Mucosa of gallbladder (tissue), 1 donor: ENCODE results near the gene FUT4. TPM values are rescaled to one million over a fixed set of nuclear protein-coding genes. Genes with fewer than 3 reads are reported as not detected.
A peak's percentile ranks its signal among the peaks of the same experiment; 100 is the strongest.
"Not testable (repeated sequence)": the region's sequence is repeated elsewhere in the genome, so short reads cannot be mapped to it uniquely, and the experiment has no call there.

Source experiments
- DNase-seq: peaks from one replicate; pipeline ENCODE4 v3.0.0-alpha.2; 2020; ENCODE audit warnings: low spot score
- total RNA-seq: library from RNA; stranded (reverse); gene quantifications from one replicate; pipeline ENCODE4 v1.2.1, GENCODE V29; 2021
- donor health status: DM: no; HTN: no; CAD: no.

FUT4 gene
- total RNA-seq, 1 donor from 2014 or later, result 18.6 TPM

- no peak for DNase-seq
Measured at GRCh38 chr11:94533206-94533605, 10.5 kb upstream of the FUT4 start.

- DNase-seq, result no peak
Measured at GRCh38 chr11:94533696-94534630, 9.8 kb upstream of the FUT4 start.

GRCh38 chr11:94536386-94536785, 7.3 kb upstream of the FUT4 start:
- no peak for DNase-seq

GRCh38 chr11:94537031-94537600, 6.6 kb upstream of the FUT4 start:
- DNase-seq, result no peak

- peak; percentile 44 for DNase-seq
Measured at GRCh38 chr11:94539420-94539819, 4.3 kb upstream of the FUT4 start.

DNA sequence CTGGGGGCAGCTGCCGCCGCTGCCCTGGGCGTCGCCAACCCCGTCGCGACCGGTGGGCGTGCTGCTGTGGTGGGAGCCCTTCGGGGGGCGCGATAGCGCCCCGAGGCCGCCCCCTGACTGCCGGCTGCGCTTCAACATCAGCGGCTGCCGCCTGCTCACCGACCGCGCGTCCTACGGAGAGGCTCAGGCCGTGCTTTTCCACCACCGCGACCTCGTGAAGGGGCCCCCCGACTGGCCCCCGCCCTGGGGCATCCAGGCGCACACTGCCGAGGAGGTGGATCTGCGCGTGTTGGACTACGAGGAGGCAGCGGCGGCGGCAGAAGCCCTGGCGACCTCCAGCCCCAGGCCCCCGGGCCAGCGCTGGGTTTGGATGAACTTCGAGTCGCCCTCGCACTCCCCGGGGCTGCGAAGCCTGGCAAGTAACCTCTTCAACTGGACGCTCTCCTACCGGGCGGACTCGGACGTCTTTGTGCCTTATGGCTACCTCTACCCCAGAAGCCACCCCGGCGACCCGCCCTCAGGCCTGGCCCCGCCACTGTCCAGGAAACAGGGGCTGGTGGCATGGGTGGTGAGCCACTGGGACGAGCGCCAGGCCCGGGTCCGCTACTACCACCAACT, 1.0 kb downstream of the FUT4 start:
- DNase-seq, result no peak

- DNase-seq, result peak; percentile 34
Measured at GRCh38 chr11:94545264-94546161, 1.8 kb downstream of the FUT4 start.

DNA sequence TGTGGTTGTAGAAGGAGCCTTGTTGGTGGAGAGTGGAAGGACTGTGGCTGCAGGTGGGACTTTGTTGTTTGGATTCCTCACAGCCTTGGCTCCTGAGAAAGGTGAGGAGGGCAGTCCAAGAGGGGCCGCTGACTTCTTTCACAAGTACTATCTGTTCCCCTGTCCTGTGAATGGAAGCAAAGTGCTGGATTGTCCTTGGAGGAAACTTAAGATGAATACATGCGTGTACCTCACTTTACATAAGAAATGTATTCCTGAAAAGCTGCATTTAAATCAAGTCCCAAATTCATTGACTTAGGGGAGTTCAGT, 2.4 kb downstream of the FUT4 start:
- DNase-seq, result no peak

GRCh38 chr11:94546886-94547285, 3.2 kb downstream of the FUT4 start:
- DNase-seq, result peak; percentile 65

DNA sequence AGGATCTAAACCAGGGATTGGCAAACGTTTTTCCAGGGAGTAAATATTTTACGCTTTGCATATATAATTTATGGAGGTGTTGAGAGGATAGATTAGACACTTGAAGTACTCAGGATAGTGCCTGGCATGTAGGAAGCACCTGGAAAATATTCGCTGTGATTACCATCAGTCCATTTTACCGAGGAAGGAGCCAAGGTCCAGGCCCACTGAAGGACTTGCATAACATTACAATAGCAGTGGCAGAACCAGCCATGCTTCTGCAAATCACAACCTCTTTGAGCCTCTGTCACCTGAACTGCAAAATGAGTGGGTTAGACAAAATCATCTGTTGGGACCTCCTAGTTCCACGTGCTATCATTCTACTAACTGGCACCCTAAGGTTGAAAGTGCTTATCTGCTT, 5.4 kb downstream of the FUT4 start:
- no peak for DNase-seq

GRCh38 chr11:94550513-94550912, 6.8 kb downstream of the FUT4 start:
- no peak for DNase-seq

DNA sequence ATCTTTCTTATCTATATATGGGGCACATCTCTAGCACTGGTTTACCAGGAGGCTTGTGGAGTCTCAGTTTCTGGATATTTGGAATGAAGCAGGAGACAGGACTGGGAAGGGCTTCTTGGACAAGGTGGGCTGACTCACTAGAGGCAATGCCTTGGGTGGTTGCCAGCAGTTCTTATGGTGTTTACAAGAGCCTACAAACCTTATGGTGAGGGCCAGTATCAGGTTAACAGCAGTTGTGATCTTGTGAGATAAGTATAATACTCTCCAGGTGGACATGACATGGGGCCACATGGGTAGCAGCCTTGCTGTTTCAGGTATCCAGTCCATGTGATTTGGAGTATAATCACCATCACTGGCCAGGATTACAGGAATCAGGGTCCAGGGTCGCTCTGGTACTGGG, 10.2 kb downstream of the FUT4 start:
- no peak for DNase-seq

- not testable (repeated sequence) for DNase-seq
Measured at GRCh38 chr11:94555752-94556329, 12.1 kb downstream of the FUT4 start.

DNA sequence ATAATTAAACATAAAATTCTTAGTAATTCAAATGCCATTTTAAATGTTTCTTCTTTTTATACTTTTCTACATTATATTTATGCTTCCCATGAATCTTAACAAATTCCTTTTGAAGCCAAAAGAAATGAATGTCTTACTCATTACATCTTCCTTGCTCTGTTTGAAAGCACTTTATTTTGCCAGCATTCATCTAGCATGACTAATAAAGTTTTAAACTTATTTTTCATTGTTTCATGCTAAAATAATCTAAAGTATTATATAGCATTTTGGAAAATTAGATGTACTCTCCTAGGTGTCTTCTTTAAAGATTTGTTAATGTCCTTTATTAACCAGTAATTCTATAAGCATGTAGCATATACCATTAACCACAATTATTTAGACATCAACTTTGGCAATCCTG, 13.7 kb downstream of the FUT4 start:
- no peak for DNase-seq

GRCh38 chr11:94557992-94558391, 14.3 kb downstream of the FUT4 start:
- DNase-seq, result no peak

DNA sequence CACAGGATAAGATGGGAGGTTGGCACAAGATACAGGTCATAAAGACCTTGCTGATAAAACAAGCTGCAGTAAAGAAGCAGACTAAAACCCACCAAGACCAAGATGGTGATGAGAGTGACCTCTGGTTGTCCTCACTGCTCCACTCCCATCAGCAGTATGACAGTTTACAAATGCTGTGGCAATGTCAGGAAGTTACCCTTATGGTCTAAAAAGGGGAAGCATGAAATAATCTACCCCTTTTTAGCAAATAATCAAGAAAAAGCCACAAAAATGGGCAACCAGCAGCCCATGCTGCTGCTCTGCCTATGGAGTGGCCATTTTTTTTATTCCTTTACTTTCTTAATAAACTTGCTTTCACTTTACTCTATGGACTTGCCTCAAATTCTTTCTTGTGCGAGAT, 14.7 kb downstream of the FUT4 start:
- DNase-seq, result no peak

DNA sequence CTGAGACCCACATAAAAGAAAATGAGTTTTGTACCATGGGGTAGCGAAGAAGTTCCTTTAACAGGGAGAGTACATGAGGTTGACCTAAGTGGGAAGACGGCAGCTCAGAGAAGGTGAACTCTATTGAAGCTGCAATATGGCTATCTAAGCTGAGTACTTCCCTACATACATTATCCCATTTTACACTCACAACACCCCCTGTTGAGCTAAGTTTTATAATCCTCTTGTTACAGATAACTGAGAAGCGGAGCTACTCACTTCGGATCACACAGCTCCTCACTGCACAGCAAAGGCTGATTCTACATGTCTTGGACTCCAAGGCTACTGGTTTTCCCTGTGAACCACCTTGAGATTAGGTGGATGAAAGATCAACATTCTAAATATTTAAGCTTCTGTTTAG, 15.2 kb downstream of the FUT4 start:
- DNase-seq, result no peak

DNA sequence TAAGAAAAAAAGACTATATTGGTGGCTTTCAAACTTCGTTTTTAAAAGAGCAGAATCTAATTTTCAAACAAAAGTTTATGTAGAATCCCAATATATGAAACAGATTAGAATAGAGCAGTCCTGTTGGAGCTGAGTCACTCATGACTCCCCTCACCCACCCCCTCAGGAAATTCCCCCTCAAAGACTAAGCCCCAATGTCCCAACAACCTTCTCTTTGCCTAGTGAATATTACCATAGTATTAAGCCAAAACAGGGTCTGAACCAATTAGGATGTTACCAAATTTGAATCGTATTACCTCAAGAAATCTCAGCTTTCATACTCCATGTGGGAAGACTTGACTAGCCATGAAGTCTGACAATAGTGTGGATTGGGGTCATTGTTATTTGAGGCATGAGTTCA, 15.6 kb downstream of the FUT4 start:
- no peak for DNase-seq

DNA sequence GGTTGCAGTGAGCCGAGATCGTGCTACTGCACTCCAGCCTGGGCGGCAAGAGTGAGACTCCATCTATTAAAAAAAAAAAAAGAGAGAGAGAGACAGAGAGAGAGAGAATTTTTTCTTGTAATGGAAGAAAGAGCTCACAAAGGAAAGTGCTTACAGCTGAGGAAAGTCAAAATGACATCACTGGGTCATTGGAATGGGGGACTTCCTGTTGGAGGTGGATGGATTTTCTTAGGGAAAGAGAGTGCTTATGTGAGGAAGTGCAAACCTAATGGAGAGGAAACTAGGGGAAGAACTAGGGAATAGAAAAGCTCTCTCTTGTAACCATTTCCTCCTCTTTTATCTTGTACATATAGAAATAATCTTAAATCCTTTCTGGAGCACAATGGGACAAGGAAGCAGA, 17.1 kb downstream of the FUT4 start:
- no peak for DNase-seq

- DNase-seq, result no peak
Measured at GRCh38 chr11:94563176-94563847, 19.6 kb downstream of the FUT4 start.

DNA sequence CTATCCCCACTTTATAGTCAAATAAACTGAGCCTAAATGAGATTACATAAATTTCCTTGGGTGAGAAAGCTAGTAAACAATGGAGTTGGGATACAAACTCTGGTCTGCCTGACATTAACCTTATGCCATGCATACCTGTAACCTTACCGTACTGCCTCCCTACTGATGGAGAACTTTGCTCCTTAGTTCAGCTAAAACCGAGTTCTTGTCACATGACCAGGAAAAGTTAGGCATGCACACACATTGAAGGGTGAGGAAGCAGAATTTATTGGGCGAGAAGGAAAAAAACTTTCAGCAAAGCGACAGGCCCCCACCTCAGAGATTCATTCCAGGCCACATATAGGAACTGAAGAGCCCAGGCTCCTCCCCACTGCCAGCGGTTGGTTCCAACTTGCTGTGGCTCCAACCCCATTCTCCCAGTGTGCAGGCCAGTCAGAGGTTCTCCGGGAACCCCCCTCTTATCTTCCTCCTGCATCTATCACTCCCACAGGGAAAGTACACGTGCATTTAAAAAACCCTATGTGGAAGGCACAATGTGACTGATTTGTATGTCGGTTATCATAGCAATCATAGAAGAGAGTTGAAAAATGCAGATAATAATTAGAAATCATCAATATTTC, 20.2 kb downstream of the FUT4 start:
- no peak for DNase-seq
